H1 (cell line): ENCODE results near the gene ZNF92. TPM values are rescaled to one million over a fixed set of nuclear protein-coding genes. Genes with fewer than 3 reads are reported as not detected.

Source experiments
- CTCF ChIA-PET: fragments of 300-600 bp; sonication (Branson Sonifier 250); formaldehyde crosslinking; loops from one replicate; lab custom pipeline; 2021; ENCODE audit not compliant: partially characterized antibody; lab: Charles Lee
- POLR2A ChIA-PET: fragments of 300-600 bp; sonication (Branson Sonifier 250); formaldehyde crosslinking; loops from one replicate; lab custom pipeline; 2021; ENCODE audit warnings: inconsistent platforms; ENCODE audit not compliant: partially characterized antibody; lab: Charles Lee
- DNase-seq, 2 experiments: peaks; one replicate each; pipeline versions ENCODE4 v3.0.0 to v3.0.0-alpha.2; 2010 to 2022; ENCODE audit warnings: low spot score in 2 of 2, low read depth in 1 of 2, mixed read lengths in 1 of 2
- FAIRE-seq: peaks from 2 replicates; lab custom pipeline; 2011; peaks lifted over from hg19 to GRCh38; lab: Jason Lieb, UNC
- H2AFZ ChIP-seq: 2 replicates; pipeline ENCODE4 v1.8.1; 2012; ENCODE audit warnings: low read length, inconsistent platforms
- H2AK5ac ChIP-seq: 2 replicates; pipeline ENCODE4 v1.6.1; 2013; ENCODE audit warnings: low read depth, low read length
- H2BK120ac ChIP-seq: replicated peaks from 2 replicates; pipeline ENCODE3; 2013; ENCODE audit warnings: low read depth, low read length, inconsistent platforms
- H2BK12ac ChIP-seq: 2 replicates; pipeline ENCODE4 v1.6.1; 2013; ENCODE audit warnings: low read depth, low read length
- H2BK15ac ChIP-seq: 2 replicates; pipeline ENCODE4 v1.6.1; 2013; ENCODE audit warnings: low read length
- H2BK20ac ChIP-seq: 2 replicates; pipeline ENCODE4 v1.6.1; 2013; ENCODE audit warnings: low read length
- H2BK5ac ChIP-seq: 2 replicates; pipeline ENCODE4 v1.6.1; 2013; ENCODE audit warnings: low read depth, low read length
- H3K14ac ChIP-seq: 2 replicates; pipeline ENCODE4 v1.6.1; 2013; ENCODE audit warnings: inconsistent platforms; ENCODE audit not compliant: insufficient read length
- H3K18ac ChIP-seq: 2 replicates; pipeline ENCODE4 v1.6.1; 2013; ENCODE audit warnings: low read length; ENCODE audit errors: extremely low read depth
- H3K23ac ChIP-seq: 2 replicates; pipeline ENCODE4 v1.6.1; 2013; ENCODE audit warnings: inconsistent platforms; ENCODE audit not compliant: insufficient read length
- H3K23me2 ChIP-seq: 2 replicates; pipeline ENCODE4 v1.6.1; 2013; ENCODE audit warnings: low read depth, low read length
- H3K27ac ChIP-seq: 2 replicates; pipeline ENCODE4 v1.6.1; 2011; ENCODE audit warnings: low read depth, low read length, inconsistent platforms
- H3K27me3 ChIP-seq, 4 experiments: replicated peaks in 1 of 4; 1 replicate in 1 of 4; 2 replicates in 3 of 4; pipeline versions ENCODE4 v1.6.1 to v1.8.1; 2011 to 2013; ENCODE audit warnings: low read length in 3 of 4, mild to moderate bottlenecking in 3 of 4, inconsistent platforms in 2 of 4, mixed read lengths in 2 of 4, moderate library complexity in 1 of 4; ENCODE audit not compliant: control insufficient read depth in 3 of 4, insufficient read depth in 3 of 4; ENCODE audit errors: extremely low read depth in 1 of 4
- H3K36me3 ChIP-seq, 4 experiments: 2 replicates each; pipeline versions ENCODE4 v1.6.1 to v1.8.1; 2011 to 2013; ENCODE audit warnings: mild to moderate bottlenecking in 4 of 4, low read length in 3 of 4, moderate library complexity in 2 of 4, control low read depth in 1 of 4, inconsistent platforms in 1 of 4; ENCODE audit not compliant: insufficient read depth in 4 of 4, control insufficient read depth in 2 of 4
- H3K4ac ChIP-seq: replicated peaks from 2 replicates; pipeline ENCODE3; 2013; ENCODE audit warnings: low read length, low read depth, mixed read lengths, inconsistent platforms; ENCODE audit not compliant: insufficient read length
- H3K4me1 ChIP-seq, 4 experiments: replicated peaks in 1 of 4; 1 replicate in 1 of 4; 2 replicates in 3 of 4; pipeline versions ENCODE4 v1.6.1 to v1.8.1; 2011 to 2013; ENCODE audit warnings: low read length in 3 of 4, inconsistent platforms in 2 of 4, mixed read lengths in 1 of 4; ENCODE audit not compliant: insufficient read depth in 4 of 4, control insufficient read depth in 3 of 4
- H3K4me2 ChIP-seq, 2 experiments: 2 replicates each; pipeline versions ENCODE4 v1.6.1 to v1.8.1; 2011 to 2013; ENCODE audit warnings: low read depth in 2 of 2, low read length in 2 of 2, control low read depth in 1 of 2, inconsistent platforms in 1 of 2, mild to moderate bottlenecking in 1 of 2; ENCODE audit not compliant: insufficient read depth in 1 of 2
- H3K4me3 ChIP-seq, 4 experiments: fragments of 200-600, 300-600 bp in 1 of 4; sonication (generic), shearing (Covaris generic), sonication (Bioruptor Twin) in 1 of 4; 2 replicates each; pipeline versions ENCODE4 v1.5.1 to v1.8.1; 2011 to 2016; ENCODE audit warnings: low read length in 4 of 4, low read depth in 3 of 4, control low read depth in 2 of 4, inconsistent platforms in 2 of 4, mild to moderate bottlenecking in 2 of 4, mixed read lengths in 1 of 4, moderate library complexity in 1 of 4; ENCODE audit not compliant: insufficient read depth in 2 of 4; ENCODE audit errors: extremely low read depth in 1 of 4
- H3K56ac ChIP-seq: replicated peaks from 2 replicates; pipeline ENCODE3; 2013; ENCODE audit warnings: low read depth, mild to moderate bottlenecking, mixed read lengths, low read length, inconsistent platforms; ENCODE audit not compliant: insufficient read length
- H3K79me1 ChIP-seq: 2 replicates; pipeline ENCODE4 v1.6.1; 2013; ENCODE audit warnings: low read depth, low read length, control low read depth
- H3K79me2 ChIP-seq, 2 experiments: 2 replicates each; pipeline versions ENCODE4 v1.6.1 to v1.8.1; 2012 to 2013; ENCODE audit warnings: low read length in 2 of 2, mild to moderate bottlenecking in 2 of 2, inconsistent platforms in 1 of 2; ENCODE audit not compliant: insufficient read depth in 2 of 2, control insufficient read depth in 1 of 2
- H3K9ac ChIP-seq, 4 experiments: replicated peaks in 1 of 4; 1 replicate in 1 of 4; 2 replicates in 3 of 4; pipeline versions ENCODE4 v1.6.1 to v1.8.1; 2011 to 2013; ENCODE audit warnings: low read depth in 3 of 4, low read length in 3 of 4, control low read depth in 2 of 4, mild to moderate bottlenecking in 2 of 4, moderate library complexity in 2 of 4, inconsistent platforms in 1 of 4; ENCODE audit errors: extremely low read depth in 1 of 4
- H3K9me3 ChIP-seq, 2 experiments: 2 replicates each; pipeline versions ENCODE4 v1.6.1 to v1.8.1; 2012 to 2013; ENCODE audit warnings: mild to moderate bottlenecking in 2 of 2, moderate library complexity in 2 of 2, control low read depth in 1 of 2, inconsistent platforms in 1 of 2, low read depth in 1 of 2, low read length in 1 of 2, mixed read lengths in 1 of 2; ENCODE audit not compliant: insufficient read depth in 2 of 2
- H4K20me1 ChIP-seq, 2 experiments: replicated peaks in 1 of 2; 2 replicates each; pipeline versions ENCODE3 to v1.8.1; 2011 to 2013; ENCODE audit warnings: inconsistent platforms in 2 of 2, low read length in 2 of 2, mild to moderate bottlenecking in 1 of 2; ENCODE audit not compliant: insufficient read depth in 2 of 2, control insufficient read depth in 1 of 2
- H4K5ac ChIP-seq: 2 replicates; pipeline ENCODE4 v1.6.1; 2013; ENCODE audit warnings: low read length, low read depth, mixed read lengths, inconsistent platforms; ENCODE audit not compliant: insufficient read length
- H4K8ac ChIP-seq: 2 replicates; pipeline ENCODE4 v1.8.0; 2013; ENCODE audit warnings: mild to moderate bottlenecking, moderate library complexity, low read length, inconsistent platforms; ENCODE audit not compliant: insufficient read depth; ENCODE audit errors: extremely low read depth
- H4K91ac ChIP-seq: replicated peaks from 2 replicates; pipeline ENCODE3; 2013; ENCODE audit warnings: low read length, mixed read lengths, inconsistent platforms; ENCODE audit not compliant: insufficient read length
- BACH1 ChIP-seq: IDR thresholded peaks from 2 replicates; pipeline ENCODE4 v1.6.1; 2012; ENCODE audit warnings: low read length, improper control_type of control experiment
- CBX5 ChIP-seq: fragments of 300-800, 300-1000 bp; sonication (generic); IDR thresholded peaks from 2 replicates; pipeline ENCODE4 v1.7.1; 2016; ENCODE audit warnings: antibody characterized with exemption, low read length, low read depth
- CEBPB ChIP-seq: IDR thresholded peaks from 2 replicates; pipeline ENCODE4 v1.6.1; 2012; ENCODE audit warnings: low read depth, low read length
- KDM5A ChIP-seq: fragments of 200-600 bp; IDR thresholded peaks from 2 replicates; pipeline ENCODE4 v1.7.1; 2012; ENCODE audit warnings: mild to moderate bottlenecking, low read length, inconsistent platforms, mixed read lengths
- MAFK ChIP-seq: IDR thresholded peaks from 2 replicates; pipeline ENCODE4 v1.6.1; 2012; ENCODE audit warnings: low read depth, mild to moderate bottlenecking, improper control_type of control experiment, low read length
- RAD21 ChIP-seq, 2 experiments: IDR thresholded peaks in 1 of 2; conservative IDR thresholded peaks in 1 of 2; 2 replicates each; pipeline ENCODE4 v1.6.1; 2011; ENCODE audit warnings: low read depth in 2 of 2, low read length in 2 of 2, improper control_type of control experiment in 1 of 2, inconsistent platforms in 1 of 2, mild to moderate bottlenecking in 1 of 2, moderate library complexity in 1 of 2
- RFX5 ChIP-seq: IDR thresholded peaks from 2 replicates; pipeline ENCODE4 v1.6.1; 2011; ENCODE audit warnings: low read depth, low read length, improper control_type of control experiment, borderline replicate concordance
- SRF ChIP-seq: IDR thresholded peaks from 2 replicates; pipeline ENCODE4 v1.6.1; 2011; ENCODE audit warnings: mild to moderate bottlenecking, low read depth, low read length, moderate library complexity
- TAF1 ChIP-seq: IDR thresholded peaks from 2 replicates; pipeline ENCODE4 v1.6.1; 2011; ENCODE audit warnings: mild to moderate bottlenecking, low read depth, low read length
- TAF7 ChIP-seq: optimal IDR thresholded peaks from 2 replicates; pipeline ENCODE3; 2011; ENCODE audit warnings: low read depth, mild to moderate bottlenecking, inconsistent platforms, low read length, moderate library complexity, borderline replicate concordance
- WGBS, 2 experiments: shearing (Covaris generic) in 1 of 2; methylation state at CpG; one replicate each; pipeline versions ENCODE4 v1.1.6 to v1.1.7; 2013 to 2015; ENCODE audit warnings: low lambda C conversion rate in 2 of 2, mixed read lengths in 2 of 2, inconsistent platforms in 1 of 2, low coverage in 1 of 2, missing lambda C conversion rate in 1 of 2; ENCODE audit not compliant: insufficient replicate concordance in 2 of 2, insufficient coverage in 1 of 2, insufficient read length in 1 of 2; ENCODE audit errors: extremely low coverage in 1 of 2, missing lambda C conversion rate in 1 of 2; 5-methylcytosine and 5-hydroxymethylcytosine counted together
- polyA plus RNA-seq, 7 experiments: library from polyadenylated mRNA; depleted of rRNA in 3 of 7; stranded (reverse) in 5 of 7; unstranded in 2 of 7; fragments of >200 nt in 5 of 7; fragments of 200-250 nt in 2 of 7; gene quantifications; 1 replicate in 5 of 7; 2 replicates in 1 of 7; 4 replicates in 1 of 7; pipeline versions ENCODE4 v1.2.1 to v1.2.3, GENCODE V29; 2011 to 2013; ENCODE audit warnings: missing spikeins in 2 of 7, mixed read lengths in 2 of 7
- total RNA-seq: library from RNA; stranded (reverse); fragmentation: NEBNext Ultra II Directional; extraction: Animal tissue kit (Norgen Biotek cat#: 25700); gene quantifications from 2 replicates; pipeline ENCODE4 v1.2.1, GENCODE V29; 2021
- TF ChIP-seq, protein P1 (sequence below): IDR thresholded peaks from 2 replicates; pipeline ENCODE4 v1.6.1; 2012; ENCODE audit warnings: inconsistent platforms
- TF ChIP-seq, protein P2 (sequence below): IDR thresholded peaks from 2 replicates; pipeline ENCODE4 v1.6.1; 2012; ENCODE audit warnings: inconsistent platforms

ZNF92 gene
- total and polyA plus RNA-seq, 2 of the 8 experiments (the other 6 are each of a cell fraction or from before 2014, with no cell fraction given), result 2.8 to 39.8 TPM

DNA sequence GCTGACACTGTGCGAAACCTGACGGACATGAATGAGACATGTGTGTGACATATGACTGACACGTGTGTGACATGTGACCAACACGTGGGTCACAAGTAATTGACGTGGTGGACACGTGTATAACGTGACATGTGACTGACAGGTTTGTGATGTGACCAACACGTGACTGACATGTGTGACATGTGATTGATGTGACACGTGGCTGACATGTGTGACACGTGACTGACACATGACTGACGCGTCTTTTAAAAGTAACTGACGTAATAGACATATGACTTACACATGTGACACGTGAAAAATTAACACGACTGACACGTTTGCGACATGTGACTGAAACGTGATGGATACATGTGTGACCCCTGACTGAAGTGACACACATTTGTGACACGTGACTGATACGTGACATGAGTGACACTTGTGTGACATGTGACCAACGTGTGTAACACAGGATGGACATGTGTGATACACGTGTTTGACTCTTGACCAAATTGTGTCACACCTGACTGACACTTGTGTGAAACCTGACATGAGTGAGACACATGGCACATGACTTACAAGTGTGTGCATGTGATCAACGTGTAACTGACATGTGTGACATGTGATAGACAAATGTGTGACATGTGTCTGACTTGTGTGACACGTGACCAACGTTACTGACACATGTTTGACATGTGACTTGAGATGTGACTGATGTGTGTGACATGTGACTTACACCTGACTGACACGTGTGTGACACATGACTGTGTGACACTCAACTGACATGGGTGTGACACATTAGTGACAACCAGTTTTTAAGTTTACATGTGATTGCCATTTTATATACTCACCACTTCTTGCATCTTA, 56.9 kb downstream of the ZNF92 start:
- H2BK5ac ChIP-seq, result no peak overlapping the region
- no peak overlapping the region for H3K4me2 ChIP-seq
- FAIRE-seq (no peak), DNase-seq (no peak)
- ChIA-PET POLR2A (no interaction called here), CTCF (no interaction called here)
- no peak overlapping the region for H3K56ac ChIP-seq
- no peaks in the 10 kb centered on the region; a peak in 1 of 4 replicates for H3K79me2 ChIP-seq
- no peak overlapping the region for H3K4ac ChIP-seq
- H2AK5ac ChIP-seq, result no peak overlapping the region
- no peak overlapping the region for H2BK120ac ChIP-seq
- H3K9ac ChIP-seq, result no peak overlapping the region
- H2AFZ ChIP-seq, result no peak overlapping the region
- H3K79me1 ChIP-seq, result no peaks in the 10 kb centered on the region
- H4K91ac ChIP-seq, result no peak overlapping the region
- no peak overlapping the region for H4K8ac ChIP-seq
- no peak overlapping the region for H2BK20ac ChIP-seq
- no peaks in the 10 kb centered on the region for H3K27me3 ChIP-seq
- H3K9me3 ChIP-seq, result peaks cover 19 to 31% of the 10 kb centered on the region in 2 experiments
- no peak overlapping the region for H4K5ac ChIP-seq
- no peak overlapping the region for H3K23ac ChIP-seq
- peaks cover 0 to 14% (median 0%) of the 10 kb centered on the region in 4 experiments; a peak in 3 of 8 replicates for H3K36me3 ChIP-seq
- H3K4me1 ChIP-seq, result no peaks in the 10 kb centered on the region
- no peak overlapping the region for H3K14ac ChIP-seq
- no peaks in the 10 kb centered on the region for H3K23me2 ChIP-seq
- no peak overlapping the region for H2BK12ac ChIP-seq
- H3K18ac ChIP-seq, result no peak overlapping the region
- H4K20me1 ChIP-seq, result no peaks in the 10 kb centered on the region
- H3K27ac ChIP-seq, result no peak overlapping the region
- H3K4me3 ChIP-seq, result peak overlapping the region in 1 of 4 experiments; percentile 7; a peak in 2 of 8 replicates
- H2BK15ac ChIP-seq, result no peak overlapping the region
- 81% methylated on average over 26 of the region's 26 CpGs; no CpG with 5 or more reads in 1 of the 2 experiments for WGBS, 2 experiments
- no peak for TF ChIP-seq TAF7
- no peak for TF ChIP-seq SRF
- no peak for TF ChIP-seq KDM5A
- TF ChIP-seq RAD21 (IDR thresholded peaks at IDR 0.05 in 1 of 2, conservative IDR thresholded peaks at IDR 0.05 in 1 of 2; ENCODE audit: low read depth in 2 of 2, low read length in 2 of 2), result no peak
- TF ChIP-seq, protein P1, sequence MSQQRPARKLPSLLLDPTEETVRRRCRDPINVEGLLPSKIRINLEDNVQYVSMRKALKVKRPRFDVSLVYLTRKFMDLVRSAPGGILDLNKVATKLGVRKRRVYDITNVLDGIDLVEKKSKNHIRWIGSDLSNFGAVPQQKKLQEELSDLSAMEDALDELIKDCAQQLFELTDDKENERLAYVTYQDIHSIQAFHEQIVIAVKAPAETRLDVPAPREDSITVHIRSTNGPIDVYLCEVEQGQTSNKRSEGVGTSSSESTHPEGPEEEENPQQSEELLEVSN, result no peak
- no peak for TF ChIP-seq TAF1
- no peak for TF ChIP-seq BACH1
- TF ChIP-seq MAFK, result no peak
- TF ChIP-seq, protein P2, sequence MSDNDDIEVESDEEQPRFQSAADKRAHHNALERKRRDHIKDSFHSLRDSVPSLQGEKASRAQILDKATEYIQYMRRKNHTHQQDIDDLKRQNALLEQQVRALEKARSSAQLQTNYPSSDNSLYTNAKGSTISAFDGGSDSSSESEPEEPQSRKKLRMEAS, result no peak
- no peak for TF ChIP-seq CEBPB
- TF ChIP-seq RFX5, result no peak
- no peak for TF ChIP-seq CBX5
